ENCODE measurements around the gene BCAR3.
"Not testable (repeated sequence)": the region's sequence is repeated elsewhere in the genome, so short reads cannot be mapped to it uniquely, and the experiment has no call there.

The BCAR3 gene

GRCh38 chr1:93574511-93574910 lies 107.1 kb downstream of the BCAR3 start:
- DNase-seq, result no peak

GRCh38 chr1:93573940-93574469 lies 107.6 kb downstream of the BCAR3 start:
- no peak for DNase-seq

DNA sequence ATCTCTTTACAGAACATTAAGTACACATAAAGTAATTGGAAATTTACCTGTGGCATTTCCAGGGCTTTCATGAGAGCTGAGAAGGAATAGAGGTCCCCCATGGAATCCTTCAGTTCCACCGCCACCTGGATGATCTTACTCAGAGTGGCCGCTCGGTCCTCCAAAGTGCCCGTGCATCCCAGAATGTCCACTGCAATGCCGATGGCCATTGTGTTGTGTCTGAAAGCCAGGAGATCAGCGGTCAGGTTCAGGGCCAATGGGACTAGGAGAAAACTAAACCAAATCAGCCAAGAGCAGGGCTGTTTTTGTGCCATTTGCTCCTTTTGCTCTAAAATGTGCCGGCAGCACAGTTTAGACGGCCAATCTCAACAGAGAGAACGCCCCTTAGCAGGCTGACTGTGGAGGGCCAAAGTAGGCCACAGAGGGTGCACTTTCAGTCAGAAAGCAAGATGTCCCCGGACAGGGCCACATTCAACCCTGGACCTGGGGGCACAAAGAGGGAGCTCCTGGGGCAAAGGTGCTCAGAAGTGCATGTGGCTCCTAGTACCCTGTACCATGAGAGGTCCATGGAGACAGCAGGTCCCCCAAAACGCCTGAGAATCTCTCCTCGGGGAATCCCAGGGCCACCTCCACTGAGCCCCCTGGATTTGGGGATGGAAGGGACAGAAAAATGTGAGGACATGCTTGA lies 109.9 kb downstream of the BCAR3 start:
- DNase-seq, result no peak

DNA sequence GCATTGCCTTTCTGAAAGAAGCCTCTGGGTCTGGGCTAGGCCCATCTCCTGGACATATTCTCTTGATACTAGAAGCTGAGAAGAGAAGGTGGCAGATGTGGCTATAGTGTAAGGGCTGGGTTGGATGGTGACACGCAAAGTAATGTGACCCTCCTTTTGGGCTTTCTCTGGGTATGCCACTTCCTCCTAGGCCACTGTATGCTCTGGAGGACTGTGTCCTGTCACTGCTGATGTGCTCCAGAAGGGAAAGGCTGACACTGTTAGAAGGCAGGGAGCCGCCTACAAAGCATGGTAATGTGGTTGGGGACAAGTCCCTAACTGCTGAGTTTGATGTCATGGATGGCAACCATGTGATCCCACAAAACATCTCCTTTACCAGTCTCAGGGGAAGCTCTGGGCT lies 112.1 kb downstream of the BCAR3 start:
- no peak for DNase-seq

- no peak for DNase-seq
Observed at GRCh38 chr1:93567255-93567918, 114.2 kb downstream of the BCAR3 start.

GRCh38 chr1:93566227-93566626 lies 115.4 kb downstream of the BCAR3 start:
- DNase-seq, result no peak

GRCh38 chr1:93565496-93566206 lies 116.0 kb downstream of the BCAR3 start:
- no peak for DNase-seq

GRCh38 chr1:93559695-93560094 lies 121.9 kb downstream of the BCAR3 start:
- DNase-seq, result no peak

DNA sequence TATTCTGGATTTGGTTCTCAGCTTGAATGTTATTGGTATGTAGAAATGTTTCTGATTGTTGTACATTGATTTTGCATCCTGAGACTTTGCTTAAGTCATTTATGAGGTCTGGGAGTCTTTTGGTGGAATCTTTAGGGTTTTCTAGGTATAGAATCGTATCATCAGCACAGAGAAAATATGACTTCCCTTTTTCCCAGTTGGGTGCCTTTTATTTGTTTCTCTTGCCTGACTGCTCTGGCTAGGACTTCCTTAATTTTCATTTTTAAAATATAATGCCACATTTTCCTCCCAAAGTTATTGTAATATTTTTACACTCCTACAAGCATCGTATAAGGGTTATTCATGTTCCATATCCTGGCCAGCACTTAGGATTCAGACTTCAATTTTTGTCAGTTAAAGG lies 122.6 kb downstream of the BCAR3 start:
- DNase-seq, result no peak

DNA sequence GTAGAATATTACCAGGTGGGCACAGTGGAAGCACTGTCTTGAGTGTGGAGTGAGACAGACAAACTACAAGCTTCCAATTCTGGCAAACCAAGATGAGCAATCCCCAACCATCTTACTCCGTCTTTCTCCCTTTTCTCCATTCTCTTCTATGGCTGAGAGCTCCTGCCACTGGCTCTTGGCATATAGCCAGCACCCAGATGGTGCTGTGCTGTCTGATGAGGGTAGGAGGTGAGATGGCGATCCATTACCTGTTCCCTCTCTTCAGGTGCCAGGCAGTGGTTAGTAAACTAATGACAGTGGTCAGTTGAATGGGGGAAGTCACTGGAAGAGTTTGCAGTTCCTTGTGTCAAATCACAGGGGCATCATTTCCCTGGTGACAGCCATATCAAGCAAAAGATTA lies 125.3 kb downstream of the BCAR3 start:
- no peak for DNase-seq

GRCh38 chr1:93554883-93555872 lies 126.5 kb downstream of the BCAR3 start:
- DNase-seq, result no peak

DNA sequence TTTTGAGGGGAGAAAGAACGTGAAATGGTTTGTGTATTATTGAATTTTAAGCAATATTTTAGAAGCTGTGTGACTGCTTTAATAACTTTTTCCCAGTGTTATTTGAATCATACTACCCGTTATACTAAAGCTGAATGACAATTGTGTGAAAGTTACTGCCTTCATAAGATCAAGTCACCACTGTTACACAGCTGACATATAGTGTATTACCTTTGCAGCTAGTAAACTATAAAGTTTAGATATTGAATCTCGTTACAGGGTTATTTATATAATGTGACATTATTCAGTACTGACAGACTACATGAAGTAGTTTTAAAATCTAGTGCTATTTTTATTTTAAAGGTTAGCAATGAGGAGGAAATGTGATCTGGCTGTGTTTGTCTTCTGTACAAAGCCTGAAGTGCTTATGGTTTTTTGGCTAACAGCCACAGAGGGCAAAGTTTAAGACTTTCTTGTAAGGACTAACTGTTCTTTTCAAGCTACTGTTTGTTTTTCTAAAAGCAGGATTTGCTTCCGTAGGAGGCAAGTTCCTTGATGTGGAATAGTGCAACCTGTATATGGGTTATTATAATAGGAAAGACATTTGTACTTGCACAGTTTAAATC lies 127.6 kb downstream of the BCAR3 start:
- DNase-seq, result not testable (repeated sequence)

- no peak for DNase-seq
Observed at GRCh38 chr1:93552741-93553455, 128.7 kb downstream of the BCAR3 start.

GRCh38 chr1:93549811-93550210 lies 131.8 kb downstream of the BCAR3 start:
- no peak for DNase-seq

GRCh38 chr1:93549131-93549530 lies 132.5 kb downstream of the BCAR3 start:
- no peak for DNase-seq

- no peak for DNase-seq
Observed at GRCh38 chr1:93546162-93546863, 135.3 kb downstream of the BCAR3 start.

- DNase-seq, result no peak
Observed at GRCh38 chr1:93542398-93542797, 139.2 kb downstream of the BCAR3 start.

DNA sequence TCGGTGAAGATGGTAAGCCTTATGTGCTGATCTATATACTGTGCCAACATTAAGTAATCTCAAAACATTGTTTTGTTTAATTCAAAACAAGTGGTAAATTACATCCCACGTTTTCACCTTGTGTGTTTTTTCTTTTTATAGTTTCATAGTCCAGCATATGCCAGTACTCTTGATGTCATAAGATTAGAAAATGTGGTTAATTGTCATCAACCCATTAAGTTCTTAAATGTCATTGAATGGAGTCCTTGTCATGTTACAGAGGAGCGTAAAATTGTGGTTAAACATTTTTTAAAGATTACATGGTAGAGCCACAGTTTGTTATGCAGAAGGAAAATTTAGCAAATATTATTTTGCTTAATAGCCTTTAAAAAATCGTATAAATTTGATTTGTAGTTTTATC lies 140.6 kb downstream of the BCAR3 start:
- no peak for DNase-seq

GRCh38 chr1:93537924-93538323 lies 143.7 kb downstream of the BCAR3 start:
- DNase-seq, result no peak

- no peak for DNase-seq
Observed at GRCh38 chr1:93537396-93537795, 144.2 kb downstream of the BCAR3 start.

- DNase-seq, result no peak
Observed at GRCh38 chr1:93533677-93534076, 148.0 kb downstream of the BCAR3 start.
